Fibroblast of skin of back (primary cell): ENCODE data around the gene SNX6. TPM values are rescaled to one million over a fixed set of nuclear protein-coding genes. Genes with fewer than 3 reads are reported as not detected.
A peak's percentile ranks its signal among the peaks of the same experiment; 100 is the strongest.
"Not testable (repeated sequence)": the region's sequence is repeated elsewhere in the genome, so short reads cannot be mapped to it uniquely, and the experiment has no call there.

ENCODE experiments used
- DNase-seq: peaks from one replicate; pipeline ENCODE4 v3.0.0-alpha.2; 2013
- polyA plus RNA-seq, 2 experiments: library from polyadenylated mRNA; unstranded; fragments of 120-200 nt; gene quantifications; one replicate each; pipeline ENCODE4 v1.2.1, GENCODE V29; 2013; ENCODE audit not compliant: insufficient read length in 2 of 2

The SNX6 gene
- polyA plus RNA-seq (2013, experiment 1 of 2; ENCODE audit: insufficient read length) = 98.8 TPM
- polyA plus RNA-seq (2013, experiment 2 of 2; ENCODE audit: insufficient read length) = 110 TPM

- DNase-seq = peak; percentile 78
These were observed at the start of gene SNX6 for GRCh38 chr14:34629657-34630529. Gene SNX6 (minus strand): TSS chr14:34630148. CDS start chr14:34630116, 32 bp downstream.

- DNase-seq = no peak
These were observed 48.8 kb upstream of the SNX6 start for GRCh38 chr14:34678735-34679134.

GRCh38 chr14:34678306-34678705, 48.4 kb upstream of the SNX6 start:
- peak; percentile 46 for DNase-seq

DNA sequence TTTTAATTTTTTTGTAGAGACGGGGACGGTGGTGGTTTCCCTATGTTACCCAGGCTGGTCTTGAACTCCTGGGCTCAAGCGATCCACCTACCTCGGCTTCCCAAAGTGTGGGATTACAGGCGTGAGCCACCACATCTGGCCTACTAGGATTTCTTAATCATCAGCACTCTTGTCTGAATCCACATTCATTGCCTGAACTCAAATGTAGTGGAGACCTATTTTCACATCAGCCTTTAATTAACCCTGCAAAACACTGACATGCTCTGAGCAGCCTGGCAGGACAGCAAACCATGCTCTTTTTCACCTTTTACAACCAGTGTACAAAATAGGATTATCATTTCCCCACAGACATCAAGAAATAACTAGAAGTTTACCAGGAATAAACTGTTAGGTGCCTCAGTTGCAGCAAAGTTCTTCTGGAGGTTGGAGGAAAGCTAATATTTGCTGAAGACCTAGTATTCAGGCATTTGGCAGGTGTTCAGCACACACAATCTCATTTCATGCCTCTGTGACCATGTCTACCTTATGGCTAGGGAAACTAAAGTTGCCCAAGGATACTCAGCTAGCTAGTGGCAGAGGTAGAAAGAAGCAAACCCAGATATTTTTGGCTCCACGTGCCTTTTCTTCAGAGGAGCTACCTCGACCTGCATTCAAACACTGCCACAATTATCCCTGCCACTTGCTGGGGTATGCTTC, 46.7 kb upstream of the SNX6 start:
- no peak for DNase-seq

GRCh38 chr14:34673702-34674101, 43.8 kb upstream of the SNX6 start:
- DNase-seq = no peak

- no peak for DNase-seq
These were observed 41.8 kb upstream of the SNX6 start for GRCh38 chr14:34671716-34672115.

DNA sequence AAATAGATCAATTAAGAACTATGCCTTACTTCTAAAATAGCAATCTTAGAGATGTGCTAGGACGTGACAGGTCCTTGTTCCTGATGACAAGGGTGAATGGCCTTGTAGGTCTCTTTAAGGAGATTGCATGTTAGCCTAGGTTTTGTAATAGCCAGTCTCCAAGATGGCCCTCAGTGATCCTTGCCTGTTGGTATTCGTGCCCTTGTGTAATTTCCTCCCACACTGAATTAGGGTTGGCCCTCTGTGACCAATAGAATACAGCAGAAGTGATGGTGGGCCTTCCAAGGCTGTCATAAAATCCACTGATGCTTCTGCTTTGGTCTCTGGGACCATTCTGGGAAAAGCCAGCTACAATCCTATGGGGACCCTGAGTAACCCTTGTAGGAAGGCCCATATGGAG, 38.2 kb upstream of the SNX6 start:
- DNase-seq = no peak

- no peak for DNase-seq
These were observed 37.1 kb upstream of the SNX6 start for GRCh38 chr14:34667007-34667406.

DNA sequence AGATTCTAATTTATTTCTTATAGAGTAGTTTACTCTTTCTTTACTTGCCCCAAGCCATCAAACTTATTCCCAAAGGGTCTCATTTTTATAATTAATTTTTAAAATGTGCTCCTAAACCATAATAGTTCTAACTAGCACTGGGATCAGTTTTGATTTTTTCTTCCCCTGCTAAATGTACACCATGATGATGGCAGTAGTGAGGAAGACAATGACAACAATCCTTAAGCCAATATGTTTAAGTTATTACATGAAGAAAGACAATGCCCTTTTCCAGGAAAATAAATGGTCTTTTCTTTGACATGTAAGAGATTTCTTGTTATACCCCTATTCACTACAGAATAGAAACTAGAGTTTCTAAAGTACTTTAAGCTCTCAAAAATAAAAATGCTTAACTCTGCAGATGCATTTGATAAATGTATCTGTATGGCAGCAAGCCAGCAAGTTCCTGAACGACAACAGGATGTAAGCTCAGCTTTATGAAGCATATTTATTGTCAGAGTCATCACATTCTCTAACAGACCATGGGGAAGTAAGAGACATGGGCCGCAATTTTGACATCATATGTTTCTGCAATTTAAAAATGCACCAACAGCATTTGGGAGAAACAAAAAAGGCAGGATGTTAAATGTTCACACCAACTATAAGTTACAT, 36.0 kb upstream of the SNX6 start:
- peak; percentile 96 for DNase-seq

GRCh38 chr14:34662561-34663088, 32.7 kb upstream of the SNX6 start:
- no peak for DNase-seq

DNA sequence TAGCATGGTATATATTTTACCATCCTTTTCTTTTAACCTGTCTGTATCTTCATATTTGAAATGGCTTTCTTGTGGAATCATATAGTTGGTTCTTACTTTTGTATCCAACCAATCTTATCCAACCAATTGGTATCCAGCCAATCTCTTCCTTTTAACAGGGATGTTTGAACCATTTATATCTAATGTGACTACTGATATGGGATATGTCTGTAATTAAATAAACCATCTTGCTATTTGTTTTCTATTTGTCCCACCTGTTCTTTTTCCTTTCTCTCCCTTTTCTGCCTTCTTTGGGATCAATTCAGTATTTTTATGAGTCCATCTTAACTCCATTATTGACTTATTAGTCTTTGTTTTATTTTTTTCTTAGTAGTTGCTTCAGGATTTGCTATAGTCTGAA, 30.8 kb upstream of the SNX6 start:
- DNase-seq = no peak

- DNase-seq = no peak
These were observed 26.0 kb upstream of the SNX6 start for GRCh38 chr14:34655959-34656358.

DNA sequence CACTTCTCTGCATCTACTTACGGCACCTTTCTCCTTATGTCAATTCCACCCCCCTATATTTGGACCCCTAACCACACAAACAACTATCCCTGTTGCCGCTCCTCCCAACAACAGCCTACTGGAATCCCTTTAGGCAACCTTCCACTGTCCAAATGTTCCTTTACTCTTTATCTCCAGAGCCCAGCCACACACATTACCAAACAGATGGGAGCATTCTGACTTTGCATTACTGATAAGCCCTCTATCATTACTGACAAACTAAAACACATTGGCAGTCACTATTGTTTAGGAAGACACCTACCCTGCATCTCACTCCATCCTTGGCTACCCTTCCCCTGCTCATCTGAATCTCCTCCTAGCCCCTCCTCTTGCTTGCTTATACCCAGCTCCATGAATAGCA, 23.1 kb upstream of the SNX6 start:
- not testable (repeated sequence) for DNase-seq

DNA sequence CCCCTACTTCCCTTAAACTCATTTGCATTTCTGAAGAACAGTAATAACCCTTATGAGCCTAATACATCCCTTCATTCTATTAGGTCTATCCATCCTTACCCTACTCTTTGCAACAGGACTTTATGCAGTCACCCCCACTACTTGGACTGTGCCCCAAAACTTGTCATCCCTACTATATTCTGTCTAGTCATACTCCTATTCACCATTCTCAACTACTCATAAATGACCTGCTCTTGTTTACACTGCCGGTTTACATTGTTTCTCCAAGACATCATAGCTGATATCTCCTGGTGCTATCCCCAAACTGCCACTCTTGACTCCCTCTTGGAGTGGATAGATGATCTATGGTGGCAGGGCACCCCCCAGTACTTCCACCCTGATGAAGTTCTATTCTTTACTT, 22.4 kb upstream of the SNX6 start:
- not testable (repeated sequence) for DNase-seq

DNA sequence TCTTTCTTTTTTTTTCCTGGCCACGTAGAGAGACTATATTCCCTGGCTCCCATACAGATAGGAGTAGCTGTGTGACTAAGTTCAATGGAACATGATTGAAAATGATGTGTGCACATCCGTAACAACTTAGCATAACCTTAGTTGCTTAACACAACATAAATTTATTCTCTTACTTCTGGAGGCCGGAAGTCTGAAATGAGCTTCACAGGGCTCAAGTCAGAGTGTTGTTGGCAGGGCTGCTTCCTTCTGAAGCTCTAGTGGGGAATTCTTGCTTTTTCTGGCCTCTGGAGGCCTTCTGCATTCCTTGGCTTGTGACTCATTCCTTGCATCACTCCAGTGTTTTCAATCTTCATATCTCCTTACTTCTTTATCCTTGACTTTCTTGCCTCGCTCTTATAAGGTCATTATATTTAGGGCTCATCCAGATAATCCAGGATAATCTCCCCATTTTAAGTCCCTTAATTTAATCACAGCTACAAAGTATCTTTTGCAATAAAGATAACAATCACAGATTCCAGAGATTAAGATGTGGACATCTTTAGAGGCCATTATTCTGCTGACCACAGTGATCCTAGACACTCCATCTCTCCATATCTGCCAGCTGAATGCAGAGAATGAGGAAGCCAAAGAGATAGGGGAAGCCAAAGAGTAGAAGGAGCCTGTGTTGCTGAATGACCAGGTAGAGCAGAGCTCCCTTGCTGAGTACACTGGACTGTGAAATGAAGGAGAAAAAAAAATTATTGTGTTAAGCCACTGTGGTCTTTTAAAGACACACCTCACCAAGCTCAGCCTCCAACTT, 21.0 kb upstream of the SNX6 start:
- DNase-seq = peak; percentile 99

GRCh38 chr14:34650006-34650405, 20.1 kb upstream of the SNX6 start:
- DNase-seq = not testable (repeated sequence)

GRCh38 chr14:34649344-34649743, 19.4 kb upstream of the SNX6 start:
- peak; percentile 93 for DNase-seq

DNA sequence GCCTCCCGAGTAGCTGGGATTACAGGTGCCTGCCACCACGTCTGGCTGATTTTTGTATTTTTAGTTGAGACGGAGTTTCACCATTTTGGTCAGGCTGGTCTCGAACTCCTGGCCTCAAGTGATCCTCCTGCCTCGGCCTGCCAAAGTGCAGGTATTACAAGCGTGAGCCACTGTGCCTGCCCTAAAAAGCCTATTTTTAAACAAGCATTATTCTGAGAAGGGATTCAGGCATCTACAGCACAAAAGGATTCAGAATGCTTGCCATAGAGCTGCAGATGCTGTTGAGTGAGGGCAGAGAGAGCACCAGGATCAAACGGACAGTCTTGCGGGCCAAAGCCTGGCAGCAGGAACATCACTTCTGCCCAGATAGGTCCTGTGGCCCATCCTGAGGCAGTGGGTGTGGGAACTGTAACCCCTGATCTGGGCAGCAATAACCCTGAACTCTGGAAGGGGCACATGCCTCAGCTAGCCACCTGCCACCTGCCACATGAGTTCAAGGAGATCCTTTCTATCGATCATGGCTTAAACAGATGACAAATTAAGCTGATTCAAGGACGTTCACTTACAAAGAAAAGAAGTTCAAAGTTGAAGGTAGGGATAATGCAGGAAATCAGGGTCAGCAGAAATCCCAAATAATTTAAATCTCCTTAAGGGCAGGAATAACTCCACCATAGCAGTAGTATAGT, 16.8 kb upstream of the SNX6 start:
- DNase-seq = no peak

- no peak for DNase-seq
These were observed 13.4 kb upstream of the SNX6 start for GRCh38 chr14:34643361-34643760.

GRCh38 chr14:34642595-34642994, 12.6 kb upstream of the SNX6 start:
- DNase-seq = no peak

DNA sequence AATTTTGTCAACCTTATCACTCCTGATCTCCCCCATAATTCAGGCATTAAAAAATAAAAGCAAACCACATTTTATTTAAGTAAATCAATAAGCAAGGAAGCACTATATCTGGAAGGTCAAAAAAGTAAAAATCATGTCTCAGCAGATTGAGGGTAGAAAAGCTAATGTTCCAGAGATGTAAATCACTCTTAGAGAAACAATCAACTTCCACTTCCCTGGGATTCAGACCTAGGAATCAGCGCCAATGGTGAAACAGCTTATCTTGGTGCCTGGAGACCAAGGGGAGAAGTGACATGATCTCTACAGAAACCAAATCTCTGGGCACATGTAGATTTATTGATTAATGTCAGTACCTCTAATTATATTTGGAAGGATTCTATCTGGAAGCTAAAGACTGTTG, 10.9 kb upstream of the SNX6 start:
- DNase-seq = no peak
